Epithelial cell of esophagus (primary cell): ENCODE data around the gene PNPLA3.
A peak's percentile ranks its signal among the peaks of the same experiment; 100 is the strongest.

Experiments used
- DNase-seq: peaks from one replicate; pipeline ENCODE4 v3.0.0; 2010; ENCODE audit warnings: low read depth
- H3K4me3 ChIP-seq: 2 replicates; pipeline ENCODE4 v1.5.1; 2011; ENCODE audit warnings: mild to moderate bottlenecking, low read length, control low read depth
- TF ChIP-seq, protein P1 (sequence below): IDR thresholded peaks from 2 replicates; pipeline ENCODE4 v1.5.1; 2011; ENCODE audit warnings: low read depth, mild to moderate bottlenecking, low read length, control low read depth, inconsistent platforms; ENCODE audit not compliant: insufficient read depth; ENCODE audit errors: missing control alignments

The PNPLA3 gene

DNA sequence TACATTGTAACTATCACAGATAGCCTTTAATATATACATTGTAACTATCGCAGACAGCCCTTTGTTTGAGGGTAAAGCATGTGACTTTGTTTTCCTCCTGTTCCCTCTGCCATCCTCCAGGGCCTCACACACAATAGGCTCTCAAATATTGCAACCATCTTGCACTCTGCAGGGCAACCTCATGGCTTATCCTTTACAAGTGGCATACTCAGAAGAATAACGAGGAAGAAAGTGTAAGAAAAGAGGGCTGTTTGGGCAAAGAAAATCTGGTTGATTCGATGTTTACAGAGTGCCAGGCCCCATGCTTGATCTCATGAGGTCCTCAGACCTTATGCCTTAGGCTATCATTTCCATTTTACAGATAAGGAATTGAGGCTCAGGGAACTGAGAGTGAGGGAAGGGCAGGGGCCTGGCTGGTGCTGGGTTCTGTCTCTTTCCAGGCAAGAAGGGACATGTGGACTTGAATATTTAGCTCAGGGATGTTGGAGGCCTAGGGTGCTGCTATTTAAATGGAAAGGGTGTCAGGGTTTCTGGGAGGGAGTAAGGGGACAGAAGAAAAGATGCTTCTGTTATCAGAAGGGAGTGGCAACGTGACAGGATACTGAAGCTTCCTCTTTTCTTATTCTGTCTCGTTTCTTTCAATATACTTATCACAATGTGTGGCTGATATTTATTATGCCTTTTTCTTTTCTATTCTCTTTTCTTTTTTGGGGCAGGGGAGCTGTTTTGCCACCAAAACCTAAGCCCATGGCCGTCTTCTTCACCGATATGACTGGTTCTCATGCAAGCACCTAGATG lies 30.6 kb downstream of the PNPLA3 start:
- H3K4me3 ChIP-seq = peak overlapping the region; percentile 90
- DNase-seq = no peak
- TF ChIP-seq, protein P1, sequence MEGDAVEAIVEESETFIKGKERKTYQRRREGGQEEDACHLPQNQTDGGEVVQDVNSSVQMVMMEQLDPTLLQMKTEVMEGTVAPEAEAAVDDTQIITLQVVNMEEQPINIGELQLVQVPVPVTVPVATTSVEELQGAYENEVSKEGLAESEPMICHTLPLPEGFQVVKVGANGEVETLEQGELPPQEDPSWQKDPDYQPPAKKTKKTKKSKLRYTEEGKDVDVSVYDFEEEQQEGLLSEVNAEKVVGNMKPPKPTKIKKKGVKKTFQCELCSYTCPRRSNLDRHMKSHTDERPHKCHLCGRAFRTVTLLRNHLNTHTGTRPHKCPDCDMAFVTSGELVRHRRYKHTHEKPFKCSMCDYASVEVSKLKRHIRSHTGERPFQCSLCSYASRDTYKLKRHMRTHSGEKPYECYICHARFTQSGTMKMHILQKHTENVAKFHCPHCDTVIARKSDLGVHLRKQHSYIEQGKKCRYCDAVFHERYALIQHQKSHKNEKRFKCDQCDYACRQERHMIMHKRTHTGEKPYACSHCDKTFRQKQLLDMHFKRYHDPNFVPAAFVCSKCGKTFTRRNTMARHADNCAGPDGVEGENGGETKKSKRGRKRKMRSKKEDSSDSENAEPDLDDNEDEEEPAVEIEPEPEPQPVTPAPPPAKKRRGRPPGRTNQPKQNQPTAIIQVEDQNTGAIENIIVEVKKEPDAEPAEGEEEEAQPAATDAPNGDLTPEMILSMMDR = no peak

DNA sequence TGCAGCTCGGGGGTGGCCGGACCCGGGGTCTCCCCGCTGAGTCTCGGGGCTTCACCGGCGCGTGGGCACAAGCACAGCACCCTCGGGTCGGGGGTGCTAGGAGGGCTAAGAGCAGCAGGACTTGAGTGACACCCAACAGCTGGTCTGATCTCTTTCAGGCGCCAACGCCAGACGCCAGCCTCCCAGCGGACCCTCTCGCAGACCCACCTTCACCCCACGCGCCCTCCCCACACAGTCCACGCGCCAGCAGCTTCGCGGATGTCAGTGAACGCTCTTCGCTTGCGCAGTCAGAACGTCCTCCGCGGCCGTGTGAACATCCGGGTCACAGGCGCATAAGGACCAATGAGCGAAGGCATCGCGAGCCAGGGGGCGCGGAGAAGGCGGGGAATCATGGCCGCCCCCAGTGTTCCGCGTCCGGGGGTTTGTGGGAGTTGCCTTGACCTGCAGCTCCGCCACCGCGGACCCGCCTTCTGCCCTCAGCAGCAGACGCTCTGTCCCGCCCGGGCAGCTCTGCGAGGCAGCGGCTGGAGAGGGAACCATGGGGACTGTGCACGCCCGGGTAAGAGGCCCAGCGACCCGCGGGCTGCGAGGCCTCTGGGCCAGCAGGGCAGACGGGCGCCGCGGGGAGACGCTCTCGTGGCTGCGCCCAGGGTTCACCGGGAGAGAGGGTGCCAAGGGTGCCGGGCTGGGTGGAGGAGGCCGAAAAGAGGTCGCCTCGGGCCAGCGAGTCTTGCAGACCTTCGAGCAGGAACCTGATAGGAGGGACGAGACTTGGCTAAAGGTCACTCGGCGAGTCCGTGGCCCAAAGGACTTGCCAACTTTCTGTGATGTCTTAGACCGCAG lies 31.7 kb downstream of the PNPLA3 start, which contains the start of gene SAMM50:
SAMM50 (plus strand) TSS at position 403 of the 843 bp plus-strand sequence; CDS start at position 539, 136 bp downstream.
- H3K4me3 ChIP-seq = peak within 1 kb of the TSS; percentile 90

DNA sequence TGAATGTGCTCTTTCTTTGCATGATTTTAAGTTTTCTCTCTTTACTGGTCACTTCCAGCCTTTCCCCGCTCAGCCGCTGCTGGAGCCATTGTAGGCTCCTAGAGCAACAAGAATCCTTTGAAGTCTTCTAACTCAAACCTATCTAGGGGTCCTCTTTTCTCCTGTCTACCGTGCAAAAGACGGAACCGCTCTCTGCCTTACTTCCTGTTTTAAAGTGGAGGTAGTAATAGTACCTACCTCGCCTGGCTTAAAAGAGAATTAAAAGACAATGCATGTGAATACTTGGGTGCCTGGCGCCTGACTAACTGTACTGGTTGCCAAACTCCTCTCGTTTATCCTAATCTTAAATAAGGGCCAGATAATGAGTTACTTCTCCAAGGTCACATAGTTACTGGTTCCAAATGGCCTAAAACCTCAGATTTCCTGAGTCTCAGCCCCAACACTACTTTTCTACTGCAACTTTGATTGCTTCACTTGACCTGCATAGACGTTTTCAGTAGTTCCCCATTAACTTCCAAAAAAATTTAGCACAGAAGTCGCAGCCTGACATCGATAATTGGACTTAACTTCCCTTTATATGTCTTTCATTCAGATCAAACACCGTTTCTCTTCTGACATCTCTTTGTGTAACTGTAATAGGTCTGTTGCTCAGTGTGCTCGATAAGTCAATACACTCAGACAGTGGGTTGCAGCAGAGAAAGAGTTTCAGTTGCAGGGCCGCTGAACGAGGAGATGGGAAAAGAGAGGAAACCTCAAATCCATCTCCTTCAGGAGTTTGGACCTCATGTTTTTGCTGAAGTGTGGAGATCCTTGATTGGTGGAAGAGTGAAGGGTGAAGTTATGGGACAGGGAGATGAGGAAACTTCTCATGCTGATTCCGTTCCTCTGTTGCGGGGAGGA lies 32.5 kb downstream of the PNPLA3 start:
- peak overlapping the region; percentile 90 for H3K4me3 ChIP-seq
- DNase-seq = peak; percentile 27
- TF ChIP-seq, protein P1 = no peak

More for the DNA sequence above, 31.7 kb downstream of the PNPLA3 start, which contains the start of gene SAMM50:
- TF ChIP-seq, protein P1 = no peak
- DNase-seq = peak; percentile 94

DNA sequence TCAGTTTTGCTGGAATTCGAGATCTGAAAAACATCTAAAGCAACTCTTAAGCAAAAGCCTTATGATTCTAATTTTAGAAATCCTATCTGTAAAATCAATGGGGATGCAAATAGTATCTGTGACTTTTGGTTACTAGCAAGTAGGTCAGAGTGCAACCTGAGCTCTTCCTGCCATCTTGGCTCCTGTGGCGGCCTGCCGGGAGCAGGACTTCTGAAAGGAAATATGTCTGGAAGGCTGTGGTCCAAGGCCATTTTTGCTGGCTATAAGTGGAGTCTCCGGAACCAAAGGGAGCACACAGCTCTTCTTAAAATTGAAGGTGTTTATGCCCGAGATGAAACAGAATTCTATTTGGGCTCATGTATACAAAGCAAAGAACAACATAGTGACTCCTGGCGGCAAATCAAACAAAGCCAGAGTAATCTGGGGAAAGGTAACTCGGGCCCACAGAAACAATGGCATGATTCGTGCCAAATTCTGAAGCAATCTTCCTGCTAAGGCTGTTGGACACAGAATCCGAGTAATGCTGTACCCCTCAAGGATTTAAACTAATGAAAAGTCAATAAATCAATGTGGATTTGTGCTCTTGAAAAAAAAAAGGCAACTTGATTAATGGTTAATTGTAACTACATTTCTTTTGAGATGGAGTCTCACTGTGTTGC lies 33.3 kb downstream of the PNPLA3 start:
- DNase-seq = peak; percentile 28
- H3K4me3 ChIP-seq = peak overlapping the region; percentile 2
- TF ChIP-seq, protein P1 = no peak

DNA sequence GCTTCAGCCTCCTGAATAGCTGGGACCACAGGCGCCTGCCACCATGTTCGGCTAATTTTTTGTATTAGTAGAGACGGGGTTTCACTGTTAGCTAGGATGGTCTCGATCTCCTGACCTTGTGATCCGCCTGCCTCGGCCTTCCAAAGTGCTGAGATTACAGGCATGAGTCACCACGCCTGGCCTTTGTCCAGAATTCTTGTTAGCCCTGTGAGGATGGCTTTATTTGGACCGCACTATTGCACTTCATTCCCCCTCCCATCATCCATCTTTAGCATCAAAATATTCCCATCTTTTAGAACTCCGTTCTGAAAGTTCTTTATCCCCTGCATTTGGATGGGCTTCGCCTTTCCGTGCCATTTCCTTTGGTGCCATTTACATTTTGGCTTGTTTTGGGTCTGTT lies 34.3 kb downstream of the PNPLA3 start:
- no peak for DNase-seq
- no peak overlapping the region for H3K4me3 ChIP-seq
- TF ChIP-seq, protein P1 = no peak
